GM19239 (cell line): ENCODE data around the gene EAF2.

Experiments
- DNase-seq: peaks from one replicate; pipeline ENCODE4 v3.0.0; 2011; ENCODE audit warnings: low spot score; ENCODE audit not compliant: insufficient read length
- FAIRE-seq: peaks from 2 replicates; lab custom pipeline; 2011; peaks lifted over from hg19 to GRCh38; lab: Jason Lieb, UNC

The EAF2 gene

GRCh38 chr3:121834671-121835464, at the start of gene EAF2, which contains the start of gene IQCB1:
Gene EAF2, plus strand, starts transcription at chr3:121835209. Its CDS starts 77 bp downstream, at chr3:121835286.
Gene IQCB1, minus strand, starts transcription at chr3:121835060. Its CDS starts 6,100 bp downstream, at chr3:121828960.
- FAIRE-seq (peak; percentile 97), DNase-seq (peak; percentile 78)

GRCh38 chr3:121786485-121786884, 48.5 kb upstream of the EAF2 start:
- FAIRE-seq (no peak), DNase-seq (no peak)

- FAIRE-seq, result no peak
- DNase-seq, result no peak
Measured at GRCh38 chr3:121793078-121793477, 41.9 kb upstream of the EAF2 start.

DNA sequence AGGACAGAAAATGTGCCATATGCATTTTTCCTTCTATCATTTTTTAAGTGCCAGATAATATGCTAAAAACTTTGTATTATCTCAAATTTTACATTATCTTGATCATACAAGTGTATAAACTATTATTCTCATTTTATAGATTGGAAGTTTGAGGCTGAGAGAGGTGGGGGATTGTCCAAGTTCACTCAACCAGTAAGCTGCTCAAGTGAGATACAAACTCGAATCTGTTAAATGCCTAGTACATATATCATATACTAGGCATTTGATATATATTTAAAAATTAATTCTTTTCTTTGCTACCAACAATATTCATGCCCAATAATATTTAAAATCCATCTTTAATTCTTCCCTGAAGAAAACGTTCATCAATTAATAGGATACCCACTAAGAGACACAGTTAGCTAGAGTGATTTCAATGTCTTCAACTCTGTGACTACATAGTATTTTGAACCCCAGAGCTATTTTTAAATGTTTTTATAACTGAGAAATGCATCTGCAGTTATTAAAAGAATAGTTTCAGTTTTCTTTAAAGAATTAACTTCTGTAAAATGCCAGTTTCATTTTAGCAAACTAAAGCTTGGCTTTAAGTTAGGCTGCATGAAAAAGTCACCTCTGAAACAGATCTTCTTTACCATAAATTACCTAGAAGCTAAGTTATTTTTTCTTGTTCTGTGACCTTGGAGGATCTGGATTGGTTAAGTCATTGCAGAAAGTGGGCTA, 40.6 kb upstream of the EAF2 start:
- FAIRE-seq (peak; percentile 92), DNase-seq (no peak)

DNA sequence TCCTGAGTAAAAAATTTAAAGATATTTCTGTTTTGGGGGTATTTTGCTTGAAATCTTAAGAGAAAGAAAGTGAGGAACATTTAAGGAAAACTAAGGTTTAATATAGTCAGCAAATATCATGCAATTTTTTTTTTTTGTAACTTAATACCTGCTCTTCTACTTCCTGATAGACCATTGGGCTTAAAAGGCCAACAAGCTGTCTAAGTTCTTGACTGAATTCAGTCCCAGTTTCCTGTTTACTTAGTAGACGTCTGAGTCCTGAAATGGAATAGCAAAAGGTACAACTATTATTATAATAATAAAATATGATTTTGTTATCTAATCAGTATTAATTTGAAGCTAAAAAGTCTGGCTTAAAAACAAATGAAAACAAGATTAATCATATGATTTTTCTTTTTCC, 38.0 kb upstream of the EAF2 start:
- peak; percentile 51 for FAIRE-seq
- DNase-seq, result no peak

- no peak for DNase-seq
- peak; percentile 81 for FAIRE-seq
Measured at GRCh38 chr3:121800906-121801305, 34.1 kb upstream of the EAF2 start.

GRCh38 chr3:121803771-121804320, 31.2 kb upstream of the EAF2 start:
- DNase-seq, result no peak
- peak; percentile 48 for FAIRE-seq

GRCh38 chr3:121809249-121809648, 25.8 kb upstream of the EAF2 start:
- FAIRE-seq, result peak; percentile 98
- DNase-seq, result peak; percentile 32

- DNase-seq (no peak), FAIRE-seq (no peak)
Measured at GRCh38 chr3:121817753-121818152, 17.3 kb upstream of the EAF2 start.

GRCh38 chr3:121818578-121818977, 16.4 kb upstream of the EAF2 start:
- no peak for FAIRE-seq

DNA sequence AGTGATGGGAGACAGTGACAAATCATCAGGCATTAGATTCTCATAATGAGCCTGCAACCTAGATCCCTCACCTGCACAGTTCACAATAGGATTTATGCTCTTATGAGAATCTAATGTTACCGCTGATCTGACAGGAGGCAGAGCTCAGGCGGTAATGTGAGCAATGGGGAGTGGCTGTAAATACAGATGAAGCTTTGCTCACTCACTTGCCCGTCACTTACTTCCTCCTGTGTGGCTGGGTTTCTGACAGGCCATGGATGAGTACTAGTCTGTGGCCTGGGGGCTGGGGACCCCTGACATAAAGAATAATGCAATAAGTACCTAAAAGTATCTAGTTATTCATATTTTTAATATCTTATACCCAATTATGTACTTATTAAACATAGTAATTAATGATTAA, 15.8 kb upstream of the EAF2 start:
- FAIRE-seq (no peak), DNase-seq (no peak)

More at GRCh38 chr3:121818578-121818977, 16.4 kb upstream of the EAF2 start:
- no peak for DNase-seq

DNA sequence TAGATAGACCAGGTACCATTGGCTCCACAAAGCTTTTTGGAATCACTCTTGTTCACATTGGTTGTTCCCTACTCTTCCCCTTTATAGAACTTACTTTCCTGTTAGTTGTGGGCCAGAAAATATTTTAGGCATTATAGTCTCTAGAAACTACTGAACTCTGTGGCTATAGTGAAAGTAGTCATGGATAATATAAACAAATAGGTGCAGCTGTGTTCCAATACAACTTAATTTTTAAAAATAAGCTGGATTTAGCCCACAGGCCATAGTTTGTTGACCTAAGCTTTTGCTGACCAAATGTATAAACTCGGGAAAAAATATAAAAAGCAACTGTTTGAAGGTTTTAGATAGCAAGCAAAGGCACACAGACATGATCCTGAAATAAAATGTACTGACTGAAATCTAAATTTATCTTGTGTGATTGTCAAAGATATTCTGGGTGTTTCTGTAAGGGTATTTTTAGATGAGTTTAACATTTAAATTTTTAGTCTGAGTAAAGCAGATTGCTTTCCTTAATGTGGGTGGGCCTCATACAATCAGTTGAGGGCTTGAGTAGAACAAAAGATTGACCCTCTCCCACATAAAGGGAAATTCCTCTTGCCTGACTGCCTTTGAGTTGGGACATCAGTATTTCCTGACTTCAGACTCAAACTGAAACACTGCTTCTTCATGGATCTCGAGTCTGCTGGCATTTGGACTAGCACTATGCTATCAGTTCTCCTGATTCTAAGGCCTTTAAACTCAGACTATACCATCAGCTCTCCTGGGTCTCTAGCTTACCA, 13.4 kb upstream of the EAF2 start:
- FAIRE-seq (no peak), DNase-seq (no peak)

DNA sequence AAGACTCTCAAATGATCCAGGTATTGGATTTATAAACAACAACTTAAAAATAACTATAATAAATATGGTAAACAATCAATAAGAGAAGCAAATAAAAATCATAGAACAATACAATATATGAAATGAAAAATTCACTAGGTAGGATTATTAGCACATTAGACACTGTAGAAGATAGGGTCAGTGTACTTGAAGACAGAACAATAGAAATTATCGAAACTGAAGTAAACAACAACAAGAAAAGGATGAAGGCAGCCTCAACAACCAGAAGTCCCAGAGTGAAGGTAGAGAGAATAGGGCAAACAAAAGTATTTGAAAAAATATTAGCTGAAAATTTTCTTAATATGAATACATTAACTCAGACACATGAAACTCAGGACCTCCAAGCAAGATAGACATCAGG, 12.0 kb upstream of the EAF2 start:
- FAIRE-seq (peak; percentile 68), DNase-seq (no peak)

DNA sequence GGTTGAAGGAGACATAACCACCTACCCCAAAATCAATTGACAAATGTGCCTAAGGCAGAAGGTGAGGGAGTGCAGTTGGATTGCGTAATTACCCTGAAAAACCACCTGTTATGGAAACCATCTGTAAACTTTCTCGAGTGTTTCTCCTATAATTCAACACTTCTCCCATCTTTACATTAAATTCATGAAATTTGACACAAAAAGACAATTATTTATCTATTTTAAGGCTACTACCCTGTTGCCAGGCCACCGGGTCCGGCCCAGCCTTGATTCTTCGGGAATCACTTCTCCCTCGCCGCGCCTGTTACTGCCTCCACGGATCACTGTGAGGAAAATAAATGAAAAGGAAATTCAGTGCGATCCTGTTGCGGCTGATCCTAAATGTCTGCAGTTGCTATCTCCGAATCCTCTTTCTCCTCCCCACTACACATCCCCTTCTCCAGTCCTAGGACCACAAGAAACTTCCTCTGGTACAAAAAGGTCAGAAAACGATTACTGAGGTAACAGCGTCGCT, 795 bp upstream of the EAF2 start:
- DNase-seq (no peak), FAIRE-seq (peak; percentile 52)

DNA sequence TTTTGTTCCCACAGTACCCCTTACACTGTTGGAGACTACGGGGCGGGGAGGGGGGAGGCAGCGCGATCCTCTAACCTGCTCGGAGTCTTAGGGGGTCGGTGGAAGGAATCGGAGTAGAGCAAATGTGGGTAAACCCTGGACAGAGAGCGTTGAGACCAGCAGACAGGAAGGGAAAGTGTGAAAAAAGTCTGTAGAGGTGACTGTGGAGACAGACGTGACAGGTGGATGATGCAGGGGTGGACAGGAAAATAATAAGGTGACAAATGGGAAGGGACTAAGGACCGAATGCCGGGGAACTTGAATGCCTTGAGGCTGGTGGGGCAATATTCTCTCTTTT, 424 bp downstream of the EAF2 start:
- FAIRE-seq, result no peak
- peak; percentile 9 for DNase-seq

DNA sequence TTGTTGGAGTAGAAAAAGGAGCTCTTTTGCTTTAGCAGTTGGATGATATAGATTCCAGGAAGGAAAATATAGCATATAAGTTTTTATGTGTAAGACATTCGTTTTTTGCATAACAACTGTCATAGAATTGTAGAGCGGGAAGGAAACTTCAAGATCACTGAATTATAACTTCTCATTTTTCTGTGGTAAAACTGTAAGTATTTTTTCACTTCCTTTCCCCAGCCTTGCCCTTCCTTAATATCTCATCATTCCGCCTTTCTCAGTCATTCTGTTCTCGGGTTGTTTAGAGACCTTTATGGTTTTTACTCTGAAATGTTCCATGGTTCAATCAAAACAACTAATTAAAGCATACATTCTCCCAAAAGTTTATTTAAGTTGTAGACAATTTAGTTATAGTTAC, 1.1 kb downstream of the EAF2 start:
- no peak for DNase-seq
- FAIRE-seq, result no peak

- FAIRE-seq (peak; percentile 91), DNase-seq (no peak)
Measured at GRCh38 chr3:121836481-121836880, 1.5 kb downstream of the EAF2 start.

DNA sequence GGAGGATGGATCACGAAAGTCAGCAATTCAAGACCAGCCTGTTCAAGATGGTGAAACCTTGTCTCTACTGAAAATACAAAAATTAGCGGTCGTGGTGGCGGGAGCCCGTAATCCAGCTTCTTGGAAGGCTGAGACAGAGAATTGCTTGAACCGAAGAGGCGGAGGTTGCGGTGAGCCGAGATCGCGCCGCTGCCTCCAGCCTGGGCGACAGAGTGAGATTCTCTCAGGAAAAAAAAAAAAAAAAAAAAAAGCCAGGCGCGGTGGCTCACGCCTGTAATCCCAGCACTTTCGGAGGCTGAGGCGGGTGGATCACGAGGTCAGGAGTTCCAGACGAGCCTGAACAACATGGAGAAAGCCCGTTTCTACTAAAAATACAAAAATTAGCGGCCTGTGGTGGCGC, 5.0 kb downstream of the EAF2 start:
- FAIRE-seq, result no peak
- DNase-seq, result no peak

GRCh38 chr3:121844892-121845291, 9.9 kb downstream of the EAF2 start:
- FAIRE-seq, result peak; percentile 61

DNA sequence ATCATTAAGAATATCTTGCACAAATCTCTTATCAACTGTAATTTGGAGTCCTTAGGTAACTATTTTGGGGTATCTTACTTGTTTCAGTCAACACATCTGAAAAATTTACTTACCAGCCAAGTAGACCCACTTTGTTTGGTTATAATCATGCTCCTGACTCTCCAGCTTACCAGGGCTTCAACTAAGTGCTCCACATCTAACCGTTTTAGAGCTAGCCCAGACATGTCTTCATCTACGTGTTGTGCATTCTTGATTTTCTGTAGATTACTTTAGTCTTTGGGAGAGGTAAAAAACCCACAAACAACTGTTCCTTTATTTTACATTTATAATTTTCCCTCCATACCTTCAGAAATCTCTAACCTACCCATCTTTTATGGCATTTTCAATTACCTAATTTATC, 17.2 kb downstream of the EAF2 start:
- FAIRE-seq, result peak; percentile 45
- no peak for DNase-seq

More at GRCh38 chr3:121844892-121845291, 9.9 kb downstream of the EAF2 start:
- no peak for DNase-seq
